Muscle of back (tissue), 13 donors: ENCODE results near the gene EIF2B4. TPM values are rescaled to one million over a fixed set of nuclear protein-coding genes. Genes with fewer than 3 reads are reported as not detected.

Experiments
- DNase-seq, 3 donors: peaks; one replicate each; pipeline versions ENCODE4 v3.0.0 to v3.0.0-alpha.2; 2013
- long read RNA-seq, 9 donors: transcript quantifications; one replicate each; lab custom pipeline, GENCODE V29; 2026
- polyA plus RNA-seq, 10 donors: library from polyadenylated mRNA; unstranded; fragments of 120-200 nt; gene quantifications; one replicate each; pipeline ENCODE4 v1.2.1, GENCODE V29; 2013; ENCODE audit not compliant: insufficient read length in 10 of 10

The EIF2B4 gene
- polyA plus RNA-seq: 10 to 100 TPM; 27.4 to 37.7 (median 32.9) TPM
- long read RNA-seq, donor 1, transcript EIF2B4-209 (2 exons, 607 nt): major isoform, 8 of 18 reads
- long read RNA-seq, donor 1, partial matches to known transcripts: 5 of 18 reads
- long read RNA-seq, donor 1, other reads (novel, unspliced or antisense): 0 of 18 reads
- long read RNA-seq, donor 2, partial matches to known transcripts: 0 of 9 reads
- long read RNA-seq, donor 2, other reads (novel, unspliced or antisense): 0 of 9 reads
- long read RNA-seq, donor 3: 0 reads
- long read RNA-seq, donor 4, partial matches to known transcripts: 11 of 36 reads
- long read RNA-seq, donor 4, other reads (novel, unspliced or antisense): 23 of 36 reads
- long read RNA-seq, donor 5, transcript EIF2B4-209 (2 exons, 607 nt): major isoform, 6 of 8 reads
- long read RNA-seq, donor 5, partial matches to known transcripts: 0 of 8 reads
- long read RNA-seq, donor 5, other reads (novel, unspliced or antisense): 0 of 8 reads
- long read RNA-seq, donor 6, transcript EIF2B4-201 (13 exons, 1,792 nt): major isoform, 5 of 12 reads
- long read RNA-seq, donor 6, partial matches to known transcripts: 0 of 12 reads
- long read RNA-seq, donor 6, other reads (novel, unspliced or antisense): 0 of 12 reads
- long read RNA-seq, donor 7, partial matches to known transcripts: 22 of 27 reads
- long read RNA-seq, donor 7, other reads (novel, unspliced or antisense): 0 of 27 reads
- long read RNA-seq, donor 8, partial matches to known transcripts: 0 of 8 reads
- long read RNA-seq, donor 8, other reads (novel, unspliced or antisense): 0 of 8 reads
- long read RNA-seq, donor 9, full-length matches to known transcripts: 3 of 3 reads
- long read RNA-seq, donor 9, partial matches to known transcripts: 0 of 3 reads
- long read RNA-seq, donor 9, other reads (novel, unspliced or antisense): 0 of 3 reads

DNA sequence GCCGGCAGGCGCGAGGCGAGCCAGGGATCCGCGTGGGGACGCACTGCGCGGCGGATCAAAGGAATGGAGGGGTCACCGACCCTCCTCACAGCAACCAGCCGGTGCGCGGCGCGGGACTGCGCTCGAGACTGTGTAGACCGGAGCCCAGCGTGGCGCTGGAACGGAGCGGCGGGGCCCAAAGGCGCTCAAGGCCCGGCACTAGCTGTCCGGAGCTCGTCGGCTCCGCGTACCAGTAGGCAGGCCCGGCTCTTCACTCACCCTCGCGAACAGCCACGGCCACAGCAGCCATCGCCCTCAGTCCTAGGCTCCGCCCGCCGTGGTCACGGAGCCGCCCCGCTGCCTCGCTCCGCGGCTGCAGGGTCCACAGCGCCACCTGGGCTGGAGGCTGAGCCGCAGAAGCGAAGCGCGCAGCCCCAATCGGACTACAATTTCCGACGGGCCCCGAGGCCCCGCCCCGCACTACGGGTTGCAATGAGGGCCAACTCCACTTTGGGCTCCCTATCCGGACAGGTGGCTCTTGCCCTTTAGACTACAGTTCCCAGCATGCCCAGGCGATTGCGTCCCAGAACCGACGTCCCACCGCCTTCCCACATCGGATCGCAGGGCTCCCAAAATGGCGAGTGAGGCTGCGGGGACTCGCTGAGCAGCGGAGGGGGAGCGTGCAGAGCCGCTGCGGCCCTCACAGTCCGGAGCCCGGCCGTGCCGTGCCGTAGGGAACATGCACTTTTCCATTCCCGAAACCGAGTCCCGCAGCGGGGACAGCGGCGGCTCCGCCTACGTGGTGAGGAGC, at the start of gene EIF2B4, which contains the start of gene SNX17:
TSS of gene EIF2B4 (minus strand) at position 313 of the 790 bp plus-strand sequence. CDS start at position 289, 24 bp downstream.
TSS of gene SNX17 (plus strand) at position 591 of the 790 bp plus-strand sequence. CDS start at position 719, 128 bp downstream.
- peak; percentile 99 to 100 (median 100) for DNase-seq

DNA sequence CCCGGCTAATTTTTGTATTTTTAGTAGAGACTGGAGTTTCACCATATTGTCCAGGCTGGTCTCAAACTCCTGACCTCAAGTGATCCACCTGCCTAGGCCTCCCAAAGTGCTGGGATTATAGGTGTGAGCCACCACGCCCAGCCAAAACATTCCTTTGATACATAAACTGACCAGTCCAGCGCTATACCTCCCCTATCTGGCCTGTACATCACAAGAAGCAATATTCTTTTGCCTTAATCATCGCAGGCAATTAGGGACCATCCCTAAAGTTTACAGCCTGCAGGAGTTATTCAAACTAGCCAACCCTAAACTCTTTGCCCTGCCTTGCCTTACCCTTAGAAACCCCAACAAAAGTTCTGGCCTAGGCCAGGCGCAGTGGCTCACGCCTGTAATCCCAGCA, 46.0 kb upstream of the EIF2B4 start:
- no peak for DNase-seq

DNA sequence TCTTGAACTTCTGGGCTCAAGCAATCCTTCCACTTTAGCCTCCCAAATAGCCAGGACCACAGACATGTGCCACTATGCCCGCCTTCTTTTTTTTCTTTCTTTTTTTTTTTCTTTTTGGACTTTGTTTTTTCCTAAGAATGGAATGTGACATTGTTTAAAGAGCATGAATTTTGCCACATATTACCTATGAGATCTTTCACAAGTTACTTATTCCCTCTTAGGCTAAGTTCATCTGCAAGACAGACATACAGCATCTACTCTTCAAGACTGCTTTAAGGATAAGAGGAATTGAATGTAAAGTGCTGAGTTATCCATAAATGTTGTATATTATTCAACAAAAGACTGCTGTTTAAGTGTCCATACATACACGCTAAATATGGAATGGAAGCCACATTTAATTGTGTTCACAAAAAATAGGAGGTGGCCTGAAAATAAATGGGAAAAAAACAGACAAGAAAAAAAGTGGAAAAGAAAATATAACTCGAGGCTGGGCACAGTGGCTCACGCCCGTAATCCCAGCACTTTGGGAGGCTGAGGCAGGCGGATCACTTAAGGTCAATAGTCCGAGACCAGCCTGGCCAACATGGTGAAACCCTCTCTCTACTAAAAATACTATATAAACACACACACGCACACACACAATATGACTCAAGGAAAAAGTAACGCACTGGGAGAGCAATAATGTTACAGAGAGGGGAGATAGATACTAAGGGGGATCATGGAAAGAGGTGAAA, 42.4 kb upstream of the EIF2B4 start:
- no peak for DNase-seq

DNA sequence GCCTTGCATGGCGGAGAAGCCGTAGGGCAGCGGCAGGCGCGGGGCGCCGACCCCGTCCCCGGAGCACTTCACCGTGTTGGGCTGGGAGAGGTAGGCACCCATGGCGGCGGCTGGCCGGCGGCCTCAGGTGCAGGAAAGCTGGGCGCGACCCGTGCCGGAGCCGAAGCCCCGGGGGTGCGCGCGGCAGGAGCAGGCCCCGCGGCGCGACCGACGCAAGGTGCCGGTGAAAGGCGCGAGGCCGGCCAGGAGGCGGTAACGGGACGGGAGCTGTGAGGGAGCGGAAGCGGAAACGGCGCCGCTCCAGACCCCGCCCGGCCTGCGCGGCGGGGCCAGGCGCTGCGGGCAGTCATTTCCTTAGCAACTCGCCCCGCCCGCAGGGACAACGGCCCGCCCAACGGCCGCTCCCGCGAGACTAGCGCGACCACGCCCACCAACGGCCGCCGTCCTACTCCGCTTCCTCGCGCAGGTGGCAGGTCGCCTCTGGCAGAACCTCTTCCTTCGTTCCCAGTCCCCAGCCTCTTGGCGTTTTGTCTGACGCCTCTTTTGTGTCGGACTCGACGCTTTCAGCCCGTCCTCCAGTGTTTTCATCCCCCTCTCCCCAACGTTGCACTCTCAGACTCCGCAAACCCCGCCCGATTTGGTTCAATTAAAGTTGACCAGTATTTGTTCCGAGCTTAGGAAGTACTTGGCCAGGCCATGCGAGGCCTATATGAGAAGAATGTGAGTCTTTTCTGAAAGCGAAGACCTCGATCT, 39.4 kb upstream of the EIF2B4 start, which contains the start of gene PPM1G:
TSS of gene PPM1G (minus strand) at position 271 of the 753 bp plus-strand sequence. CDS start at position 102, 169 bp downstream.
- peak; percentile 92 to 98 (median 96) for DNase-seq

DNA sequence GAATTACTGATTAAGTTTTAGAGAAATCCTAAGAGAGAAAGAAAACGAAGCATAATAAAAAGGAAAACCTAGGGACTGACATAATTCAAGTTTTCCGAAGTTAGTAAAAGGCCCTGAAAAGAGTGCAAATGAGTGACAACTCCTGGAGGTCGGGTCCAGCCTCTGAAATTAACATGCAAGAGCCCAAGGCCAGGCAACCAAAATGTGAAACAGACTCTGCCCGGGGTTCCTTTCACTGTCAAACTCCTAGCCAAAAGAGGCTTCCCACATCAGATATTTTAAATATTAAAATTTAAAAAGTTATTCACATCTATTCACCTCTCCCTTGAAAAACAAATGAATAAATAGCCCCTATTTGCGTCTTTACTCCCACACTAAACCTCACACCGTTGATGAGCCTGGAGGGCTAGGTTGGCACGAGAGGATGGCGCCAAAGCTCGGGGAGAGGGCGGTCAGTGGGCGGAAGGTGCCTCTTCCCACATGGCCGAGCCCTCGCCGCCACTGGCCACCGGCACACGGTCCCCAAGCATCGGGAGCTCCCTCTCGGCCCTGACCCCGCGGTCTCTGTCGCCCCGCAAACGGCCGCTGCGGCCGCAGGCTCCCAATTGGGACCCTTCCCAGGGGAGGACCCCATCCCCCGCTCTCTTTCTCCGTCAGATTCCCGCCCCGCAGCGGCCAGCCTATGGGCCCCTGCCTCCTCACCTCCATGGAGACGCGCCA, 38.6 kb upstream of the EIF2B4 start:
- peak in 2 of 3 donors; percentile 18 to 36 for DNase-seq

DNA sequence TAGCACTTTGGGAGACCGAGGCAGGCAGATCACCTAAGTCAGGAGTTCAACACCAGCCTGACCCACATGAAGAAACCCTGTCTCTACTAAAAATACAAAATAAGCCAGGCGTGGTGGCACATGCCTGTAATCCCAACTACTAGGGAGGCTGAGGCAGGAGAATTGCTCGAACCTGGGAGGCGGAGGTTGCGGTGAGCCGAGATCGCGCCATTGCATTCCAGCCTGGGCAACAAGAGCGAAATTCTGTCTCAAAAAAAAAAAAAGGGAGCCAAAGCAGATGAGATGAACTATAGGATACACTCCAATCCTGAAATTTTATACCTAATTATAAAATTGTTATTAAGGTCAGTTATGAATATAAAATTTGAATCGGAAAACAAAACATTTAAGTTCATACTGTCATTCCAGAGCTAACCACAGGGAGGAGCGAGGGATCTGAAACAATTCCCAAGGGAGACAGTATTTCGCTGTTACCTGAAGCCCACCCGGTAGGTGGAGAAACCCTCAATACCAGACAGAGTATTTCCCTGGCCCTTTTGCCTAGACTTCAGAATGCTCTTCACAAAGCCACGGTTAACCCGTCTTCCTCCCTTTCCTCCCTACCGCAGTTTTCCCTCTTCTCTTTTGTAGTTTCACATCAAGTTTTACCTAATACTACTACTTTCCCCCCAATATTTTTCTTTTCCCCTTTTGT, 37.8 kb upstream of the EIF2B4 start:
- peak in 2 of 3 donors; percentile 38 to 56 for DNase-seq

DNA sequence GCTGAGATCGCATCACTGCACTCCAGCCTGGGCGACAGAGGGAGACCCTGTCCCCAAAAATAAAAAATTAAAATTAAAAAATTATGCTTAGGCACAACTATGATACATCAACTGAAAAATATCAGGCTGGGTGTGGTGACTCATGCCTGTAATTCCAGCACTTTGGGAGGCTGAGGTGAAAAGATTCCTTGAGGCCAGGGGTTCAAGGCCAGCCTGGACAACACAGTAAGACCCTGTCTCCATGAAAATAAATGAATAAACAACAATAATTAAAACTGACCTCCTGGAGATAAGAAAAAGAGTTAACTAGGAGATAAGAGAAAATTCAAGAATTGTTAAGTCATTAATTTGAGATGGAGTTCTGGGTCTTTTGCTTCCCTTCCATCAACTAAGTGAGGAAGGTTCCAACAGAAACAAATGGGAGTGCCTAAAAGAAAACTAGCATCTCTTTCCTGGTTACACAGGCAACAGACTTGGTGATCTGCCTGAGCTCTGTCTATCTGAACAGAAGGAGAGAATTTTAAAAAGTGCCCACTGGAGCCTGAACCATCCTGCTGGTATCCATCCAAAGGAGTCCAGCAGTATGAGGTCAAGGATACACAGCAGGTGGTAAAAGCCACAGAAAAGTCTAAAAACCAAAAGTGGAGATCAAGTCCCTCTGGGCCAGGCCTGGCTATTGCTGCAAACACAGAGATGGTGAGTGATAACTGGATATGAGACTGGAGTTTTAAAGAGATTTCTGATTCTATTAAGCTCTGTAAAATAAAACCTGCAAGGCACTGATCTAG, 30.4 kb upstream of the EIF2B4 start:
- DNase-seq: no peak

DNA sequence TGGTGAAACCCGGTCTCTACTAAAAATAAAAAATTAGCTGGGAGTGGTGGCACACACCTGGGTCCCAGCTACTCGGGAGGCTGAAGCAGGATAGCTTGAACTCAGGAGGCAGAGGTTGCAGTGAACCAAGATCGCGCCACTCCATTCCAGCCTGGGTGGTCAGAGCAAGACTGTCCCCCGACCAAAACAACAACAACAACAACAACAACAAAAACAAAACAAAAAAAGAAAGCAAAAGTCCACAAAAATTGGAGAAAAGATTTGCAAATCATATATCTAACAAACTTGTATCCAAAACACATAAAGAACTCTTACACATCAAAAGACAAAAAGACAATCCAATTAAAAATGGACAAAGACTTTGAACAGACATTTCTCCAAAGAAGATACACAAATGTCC, 28.8 kb upstream of the EIF2B4 start:
- DNase-seq: no peak

DNA sequence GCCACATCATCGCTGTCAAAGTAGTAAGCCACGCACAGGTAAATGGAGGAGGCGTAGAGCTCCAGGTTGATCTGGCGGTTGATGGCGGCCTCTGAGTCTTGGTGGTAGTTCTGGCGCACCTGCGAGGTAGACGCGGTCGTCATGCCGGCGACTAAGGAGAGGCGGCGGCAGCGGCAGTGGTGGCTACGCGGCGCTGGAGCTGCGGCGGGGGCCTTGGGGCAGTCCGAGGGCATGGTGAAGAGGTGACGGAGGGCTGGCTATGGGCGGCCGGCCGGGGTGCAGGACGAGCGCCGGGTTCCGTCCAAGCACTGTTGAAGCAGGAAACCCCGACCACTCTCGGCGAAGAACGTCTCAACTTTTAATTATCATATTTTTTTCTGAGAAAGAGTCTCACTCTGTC, 23.1 kb upstream of the EIF2B4 start:
- no peak for DNase-seq

DNA sequence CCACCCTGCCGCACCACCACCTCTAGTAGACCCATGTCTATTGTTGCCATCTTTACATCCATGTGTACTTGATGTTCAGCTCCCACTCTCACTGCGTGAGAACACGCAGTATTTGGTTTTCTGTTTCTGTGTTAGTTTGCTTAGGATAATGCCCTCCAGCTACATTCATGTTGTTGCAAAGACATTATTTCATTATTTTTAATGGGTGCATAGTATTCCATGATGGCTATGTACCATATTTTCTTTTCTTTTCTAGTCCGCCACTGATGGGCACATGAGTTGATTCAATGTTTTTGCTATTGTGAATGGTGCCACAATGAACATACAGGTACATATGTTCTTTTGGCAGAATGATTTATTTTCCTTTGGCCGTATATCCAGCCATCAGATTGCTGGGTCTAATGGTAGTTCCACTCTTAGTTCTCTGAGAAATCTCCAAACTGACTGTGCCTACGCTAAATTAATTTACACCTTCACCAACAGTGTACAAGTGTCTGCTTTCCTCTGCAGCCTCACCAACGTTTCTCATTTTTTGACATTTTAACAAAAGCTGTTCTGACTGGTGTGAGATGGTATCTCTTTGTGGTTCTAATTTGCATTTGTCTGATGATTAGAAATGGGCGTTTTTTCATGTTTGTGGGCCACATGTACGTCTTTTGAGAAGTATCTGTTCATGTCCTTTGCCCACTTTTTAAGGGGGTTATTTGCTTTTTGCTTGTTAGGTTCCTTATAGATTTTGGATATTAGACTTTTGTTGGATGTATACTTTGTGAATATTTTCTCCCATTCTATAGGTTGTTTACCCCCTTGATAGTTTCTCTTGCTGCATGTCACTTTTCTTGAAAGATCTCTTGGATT, 20.9 kb upstream of the EIF2B4 start:
- no peak for DNase-seq

DNA sequence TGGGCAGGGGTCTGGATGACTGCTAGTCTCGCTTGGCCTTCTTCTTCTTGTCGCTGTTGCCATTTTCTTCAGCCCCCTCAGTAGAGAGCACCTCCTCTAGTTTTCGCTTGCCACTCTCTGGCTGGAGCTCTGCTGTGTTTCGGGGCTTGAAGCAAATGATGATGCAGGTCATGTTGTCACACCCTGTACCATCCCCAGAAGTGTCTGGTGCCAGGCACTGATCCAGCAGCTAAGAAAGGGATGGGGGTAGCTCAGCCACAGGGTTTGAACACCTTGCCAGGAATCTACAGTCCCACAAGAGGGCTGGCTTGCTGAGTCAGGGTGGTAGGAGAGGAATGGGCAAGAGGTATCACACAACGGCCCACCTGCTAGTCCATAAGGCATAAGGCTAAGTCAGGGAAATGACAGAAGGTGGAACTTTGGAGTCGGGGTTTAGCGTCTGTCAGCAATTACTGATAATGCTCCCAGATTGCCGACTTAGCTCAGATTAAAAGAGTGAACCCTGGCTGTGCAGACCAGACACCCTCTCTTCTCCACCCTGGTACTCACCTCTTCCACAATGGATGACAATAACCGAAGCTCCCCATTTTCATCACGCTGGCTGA, 11.5 kb upstream of the EIF2B4 start:
- DNase-seq: no peak

DNA sequence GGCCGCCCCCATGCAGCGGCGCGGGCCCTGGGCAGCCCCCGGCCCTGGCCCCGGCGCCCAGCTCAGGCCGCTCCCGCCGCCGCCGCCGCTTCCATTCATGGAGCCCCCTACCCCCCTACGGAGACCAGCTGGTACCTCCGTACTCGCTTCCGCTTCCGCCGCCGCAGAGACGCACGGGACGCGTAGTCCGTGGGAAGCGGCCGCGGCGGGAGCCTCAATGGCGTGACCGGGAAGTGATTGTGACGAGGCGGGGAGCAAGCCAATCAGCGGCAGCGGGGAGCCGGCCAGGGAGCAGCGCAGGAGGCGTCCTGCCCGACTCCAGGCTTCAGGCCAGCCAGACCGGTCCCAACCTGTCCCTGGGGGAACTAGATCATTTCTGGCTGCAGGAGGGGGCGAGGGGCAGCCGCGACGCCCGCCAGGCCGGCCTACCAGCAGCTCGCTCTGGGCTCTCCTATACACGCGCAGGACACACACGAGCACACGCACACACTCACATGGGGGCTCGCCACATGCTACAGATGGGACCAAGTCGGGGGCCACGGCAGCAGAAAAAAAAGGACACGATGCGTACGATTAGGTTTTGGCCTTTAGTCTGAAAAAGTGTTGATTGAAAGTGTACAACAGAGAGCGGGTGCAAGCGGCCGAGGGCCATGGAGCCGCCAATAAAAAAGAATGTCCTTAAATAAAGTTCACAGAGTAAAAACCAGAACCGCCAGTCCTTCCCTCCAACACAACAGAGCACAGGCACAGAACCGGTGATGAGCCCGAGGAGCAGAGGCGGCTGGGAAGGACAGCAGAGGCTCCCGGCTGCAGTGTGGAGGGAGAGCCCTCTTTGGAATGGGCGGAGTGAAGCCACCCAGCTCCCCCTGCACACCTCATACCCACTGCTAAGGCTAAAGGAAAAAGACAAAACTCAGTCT, 10.7 kb upstream of the EIF2B4 start, which contains the start of gene ZNF513:
TSS of gene ZNF513 (minus strand) at position 109 of the 920 bp plus-strand sequence. CDS start 208 bp downstream, outside the sequence.
- DNase-seq: peak; percentile 94 to 98 (median 95)

DNA sequence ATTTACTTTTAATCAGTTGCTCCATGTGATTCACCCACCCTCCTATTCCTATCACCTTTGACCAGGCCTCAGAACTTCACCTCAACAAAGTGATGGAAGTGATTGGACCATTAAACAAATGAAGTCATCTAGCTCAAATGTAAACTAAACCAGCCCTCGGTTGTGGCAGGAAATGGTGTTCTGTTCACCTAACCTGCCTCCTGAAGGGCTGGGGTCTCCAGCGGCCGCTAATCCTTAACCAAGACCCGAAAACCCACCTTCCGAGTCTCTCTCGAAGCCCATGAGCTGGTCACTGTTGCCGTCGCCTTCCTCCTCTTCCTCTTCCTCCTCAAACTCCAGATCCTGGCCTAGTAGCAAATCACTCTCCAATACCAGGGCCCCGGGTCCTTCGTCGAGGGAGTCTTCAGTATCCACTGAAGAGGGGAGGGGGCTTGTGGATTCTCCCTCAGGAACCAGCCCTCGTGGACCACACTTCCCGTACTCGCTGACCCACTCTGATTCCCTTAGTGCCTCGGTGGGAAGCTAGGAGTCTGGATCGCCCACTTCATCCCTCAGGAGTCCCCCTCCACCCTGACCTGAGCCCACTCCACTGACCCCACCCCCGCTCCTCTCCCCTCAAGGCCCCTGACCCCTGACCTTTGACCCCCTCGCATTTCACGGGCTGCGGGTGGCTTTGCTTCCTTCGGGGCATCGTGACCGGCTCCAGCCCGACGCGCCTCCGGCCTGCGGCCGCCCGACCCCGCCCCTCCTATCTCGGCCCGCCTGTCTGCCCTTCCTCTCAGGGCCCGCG, 9.9 kb upstream of the EIF2B4 start:
- peak in 1 of 3 donors; percentile 59 for DNase-seq

DNA sequence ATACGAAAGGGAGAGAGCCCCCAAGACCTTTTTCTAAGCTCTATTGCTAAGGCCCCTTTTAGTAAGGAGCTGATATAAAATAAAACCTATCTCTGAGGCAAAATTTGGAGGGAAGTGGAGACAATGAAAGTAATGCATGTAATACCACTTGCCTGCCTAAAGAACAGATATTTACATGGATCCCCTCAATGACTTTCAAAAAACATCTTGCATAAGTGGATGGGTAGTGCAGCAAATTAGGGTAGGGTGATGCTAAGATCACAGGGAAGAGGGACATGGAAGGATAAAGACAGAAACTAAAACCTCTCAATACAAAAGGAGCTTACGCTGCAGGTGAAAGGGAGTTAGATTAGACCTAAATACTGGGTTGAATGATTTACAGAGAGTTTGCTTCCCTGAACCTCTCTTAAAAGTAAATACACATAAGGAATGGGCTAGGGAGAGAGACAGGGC, 9.3 kb upstream of the EIF2B4 start:
- DNase-seq: no peak
